ENCODE data around the gene ATP5MC2. TPM values are rescaled to one million over a fixed set of nuclear protein-coding genes. Genes with fewer than 3 reads are reported as not detected.
A peak's percentile ranks its signal among the peaks of the same experiment; 100 is the strongest.

ATP5MC2 gene
- total RNA-seq, 1 donor from 2014 or later: 534 TPM

GRCh38 chr12:53694756-53695151 lies 18.9 kb upstream of the ATP5MC2 start:
- Histone ChIP-seq H3K27ac (replicated peaks) (no peak overlapping the region), H3K36me3 (no peaks in the 10 kb centered on the region), H3K9me3 (replicated peaks) (no peaks in the 10 kb centered on the region), H3K4me3 (peak overlapping the region; percentile 60), H3K27me3 (ENCODE audit: low read depth) (peaks cover 88% of the 10 kb centered on the region), H3K4me1 (peaks cover 22% of the 10 kb centered on the region)
- DNase-seq: no peak
- no peak for TF ChIP-seq CTCF (IDR thresholded peaks at IDR 0.05; ENCODE audit: borderline replicate concordance)
- intact Hi-C loops (cut with micrococcal nuclease): no loop called here

- H3K27me3 ChIP-seq (ENCODE audit: low read depth): peaks cover 23% of the 10 kb centered on the region
- no peak overlapping the region for H3K27ac ChIP-seq (replicated peaks)
- no peaks in the 10 kb centered on the region for H3K36me3 ChIP-seq
- no peaks in the 10 kb centered on the region for H3K4me1 ChIP-seq
- no peak for TF ChIP-seq CTCF (IDR thresholded peaks at IDR 0.05; ENCODE audit: borderline replicate concordance)
- no peak for DNase-seq
- H3K4me3 ChIP-seq: no peak overlapping the region
- intact Hi-C loops (cut with micrococcal nuclease): no loop called here
- no peaks in the 10 kb centered on the region for H3K9me3 ChIP-seq (replicated peaks)
Measured at GRCh38 chr12:53688134-53688533, 12.3 kb upstream of the ATP5MC2 start.

GRCh38 chr12:53686436-53686835 lies 10.6 kb upstream of the ATP5MC2 start:
- Histone ChIP-seq H3K27ac (replicated peaks) (no peak overlapping the region), H3K36me3 (no peaks in the 10 kb centered on the region), H3K27me3 (ENCODE audit: low read depth) (peaks cover 9% of the 10 kb centered on the region), H3K4me1 (no peaks in the 10 kb centered on the region), H3K9me3 (replicated peaks) (no peaks in the 10 kb centered on the region), H3K4me3 (no peak overlapping the region)
- TF ChIP-seq CTCF (IDR thresholded peaks at IDR 0.05; ENCODE audit: borderline replicate concordance): no peak
- intact Hi-C loops (cut with micrococcal nuclease): no loop called here
- DNase-seq: no peak

GRCh38 chr12:53684654-53685220 lies 8.9 kb upstream of the ATP5MC2 start:
- H3K36me3 ChIP-seq: no peaks in the 10 kb centered on the region
- TF ChIP-seq CTCF (IDR thresholded peaks at IDR 0.05; ENCODE audit: borderline replicate concordance): no peak
- no peaks in the 10 kb centered on the region for H3K9me3 ChIP-seq (replicated peaks)
- no peak for DNase-seq
- no peaks in the 10 kb centered on the region for H3K27me3 ChIP-seq (ENCODE audit: low read depth)
- intact Hi-C loops (cut with micrococcal nuclease): no loop called here
- H3K4me1 ChIP-seq: no peaks in the 10 kb centered on the region
- H3K4me3 ChIP-seq: no peak overlapping the region
- H3K27ac ChIP-seq (replicated peaks): no peak overlapping the region

- no peak for DNase-seq
- no peak overlapping the region for H3K4me3 ChIP-seq
- no peaks in the 10 kb centered on the region for H3K27me3 ChIP-seq (ENCODE audit: low read depth)
- TF ChIP-seq CTCF (IDR thresholded peaks at IDR 0.05; ENCODE audit: borderline replicate concordance): no peak
- intact Hi-C loops (cut with micrococcal nuclease): no loop called here
- H3K4me1 ChIP-seq: no peaks in the 10 kb centered on the region
- no peak overlapping the region for H3K27ac ChIP-seq (replicated peaks)
- H3K36me3 ChIP-seq: no peaks in the 10 kb centered on the region
- no peaks in the 10 kb centered on the region for H3K9me3 ChIP-seq (replicated peaks)
Measured at GRCh38 chr12:53683983-53684382, 8.1 kb upstream of the ATP5MC2 start.
